ENCODE results near the gene PJA2. TPM values are rescaled to one million over a fixed set of nuclear protein-coding genes. Genes with fewer than 3 reads are reported as not detected.
"Not testable (repeated sequence)": the region's sequence is repeated elsewhere in the genome, so short reads cannot be mapped to it uniquely, and the experiment has no call there.

Gene PJA2
- total and polyA plus RNA-seq, 10 donors = 15.3 to 133 (median 90.3) TPM

GRCh38 chr5:109418712-109419352, 9.1 kb upstream of the PJA2 start:
- DNase-seq = no peak
- Histone ChIP-seq H3K27me3 (replicated peaks in 1 of 7) (no peaks in the 10 kb centered on the region), H3K36me3 (no peaks in the 10 kb centered on the region), H3K9me3 (peaks cover 0 to 22% (median 4%) of the 10 kb centered on the region in 8 donors), H3K4me1 (no peaks in the 10 kb centered on the region), H3K27ac (no peak overlapping the region), H3K4me3 (no peak overlapping the region)
- TF ChIP-seq POLR2A (IDR thresholded peaks at IDR 0.05) = no peak
- no peak for TF ChIP-seq CTCF (IDR thresholded peaks at IDR 0.05 in 8 of 11, conservative IDR thresholded peaks at IDR 0.05 in 3 of 11)
- TF ChIP-seq POLR2AphosphoS5 (IDR thresholded peaks at IDR 0.05) = no peak
- WGBS, 5 donors = 66 to 98% (median 83%) methylated on average over 3 of the region's 3 CpGs
- intact Hi-C loops (cut with DNase I; ENCODE audit: low total_unique reads) = loop anchor here (10.0 kb wide), 1 partner anchor 266 kb away; the partner anchor contains the start of gene MAN2A1

DNA sequence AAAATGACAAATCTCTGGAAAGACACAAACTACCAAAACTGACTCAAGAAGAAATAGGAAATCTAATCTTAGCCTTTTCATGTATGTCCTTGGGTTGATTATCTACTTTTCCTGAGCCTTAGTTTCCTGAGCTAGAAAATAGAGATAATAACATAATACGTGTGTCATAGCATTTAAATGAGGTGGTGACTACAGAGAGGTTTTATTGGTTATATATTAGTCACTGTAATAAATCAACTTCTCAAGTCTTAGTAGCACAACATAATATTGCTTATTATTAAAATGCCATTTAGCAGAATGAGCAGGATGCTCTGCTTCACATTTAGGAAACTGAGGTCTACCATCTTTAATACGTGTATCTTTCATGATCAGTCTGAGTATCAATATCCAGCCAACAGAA, 7.1 kb upstream of the PJA2 start:
- no peak for DNase-seq
- Histone ChIP-seq H3K36me3 (no peaks in the 10 kb centered on the region), H3K27ac (peak overlapping the region in 4 of 8 donors; percentile 34 to 57 (median 46)), H3K4me1 (peaks cover 0 to 9% (median 0%) of the 10 kb centered on the region in 6 donors), H3K27me3 (replicated peaks in 1 of 7) (no peaks in the 10 kb centered on the region), H3K9me3 (peaks cover 0 to 22% (median 4%) of the 10 kb centered on the region in 8 donors), H3K4me3 (no peak overlapping the region)
- 67 to 80% (median 78%) methylated on average over 2 of the region's 2 CpGs for WGBS, 5 donors
- TF ChIP-seq POLR2AphosphoS5 (IDR thresholded peaks at IDR 0.05) (no peak), POLR2A (IDR thresholded peaks at IDR 0.05) (no peak), CTCF (IDR thresholded peaks at IDR 0.05 in 8 of 11, conservative IDR thresholded peaks at IDR 0.05 in 3 of 11) (no peak)
- intact Hi-C loops (cut with DNase I; ENCODE audit: low total_unique reads) = loop anchor here (10.0 kb wide), 1 partner anchor 268 kb away; the partner anchor contains the start of gene MAN2A1

- intact Hi-C loops (cut with DNase I; ENCODE audit: low total_unique reads) = loop anchor here (10.0 kb wide), 1 partner anchor 271 kb away; the partner anchor contains the start of gene MAN2A1
- DNase-seq; H3K27me3 ChIP-seq (replicated peaks in 1 of 7); H3K27ac ChIP-seq; H3K4me3 ChIP-seq; H3K36me3 ChIP-seq: not testable (repeated sequence)
- H3K9me3 ChIP-seq = peaks cover 0 to 22% (median 4%) of the 10 kb centered on the region in 8 donors
- 71 to 88% (median 80%) methylated on average over 2 of the region's 2 CpGs for WGBS, 5 donors
- peaks cover 4 to 22% (median 9%) of the 10 kb centered on the region in 6 donors for H3K4me1 ChIP-seq
Measured at GRCh38 chr5:109413921-109414461, 4.2 kb upstream of the PJA2 start.

- Histone ChIP-seq H3K27me3 (replicated peaks in 1 of 7) (no peaks in the 10 kb centered on the region), H3K4me1 (peaks cover 4 to 25% (median 12%) of the 10 kb centered on the region in 6 donors), H3K4me3 (no peak overlapping the region), H3K9me3 (peaks cover 0 to 22% (median 4%) of the 10 kb centered on the region in 8 donors), H3K36me3 (no peaks in the 10 kb centered on the region), H3K27ac (no peak overlapping the region)
- intact Hi-C loops (cut with DNase I; ENCODE audit: low total_unique reads) = loop anchor here (10.0 kb wide), 1 partner anchor 271 kb away; the partner anchor contains the start of gene MAN2A1
- DNase-seq = no peak
- TF ChIP-seq POLR2AphosphoS5 (IDR thresholded peaks at IDR 0.05) (no peak), POLR2A (IDR thresholded peaks at IDR 0.05) (no peak), CTCF (IDR thresholded peaks at IDR 0.05 in 8 of 11, conservative IDR thresholded peaks at IDR 0.05 in 3 of 11) (no peak)
Measured at GRCh38 chr5:109413458-109413857, 3.7 kb upstream of the PJA2 start.
